Measurements from ENCODE around the gene CLSTN2.

Gene CLSTN2

GRCh38 chr3:140196970-140197369, 262.0 kb downstream of the CLSTN2 start:
- DNase-seq: no peak

GRCh38 chr3:140198242-140198641, 263.3 kb downstream of the CLSTN2 start:
- DNase-seq: no peak

- DNase-seq: no peak
These were observed 264.0 kb downstream of the CLSTN2 start for GRCh38 chr3:140199008-140199407.

GRCh38 chr3:140199743-140200142, 264.8 kb downstream of the CLSTN2 start:
- no peak for DNase-seq

GRCh38 chr3:140203510-140203909, 268.5 kb downstream of the CLSTN2 start:
- DNase-seq: peak; percentile 53

- DNase-seq: no peak
These were observed 269.4 kb downstream of the CLSTN2 start for GRCh38 chr3:140204271-140204984.

- no peak for DNase-seq
These were observed 270.6 kb downstream of the CLSTN2 start for GRCh38 chr3:140205598-140205997.

GRCh38 chr3:140206196-140207040, 271.4 kb downstream of the CLSTN2 start:
- DNase-seq: peak; percentile 73

- no peak for DNase-seq
These were observed 272.6 kb downstream of the CLSTN2 start for GRCh38 chr3:140207541-140207940.

- no peak for DNase-seq
These were observed 281.3 kb downstream of the CLSTN2 start for GRCh38 chr3:140216249-140216648.

- peak; percentile 48 for DNase-seq
These were observed 284.3 kb downstream of the CLSTN2 start for GRCh38 chr3:140219291-140219690.

GRCh38 chr3:140219923-140220452, 285.0 kb downstream of the CLSTN2 start:
- no peak for DNase-seq

GRCh38 chr3:140223197-140223596, 288.2 kb downstream of the CLSTN2 start:
- no peak for DNase-seq

GRCh38 chr3:140223631-140224030, 288.6 kb downstream of the CLSTN2 start:
- DNase-seq: no peak

- no peak for DNase-seq
These were observed 289.3 kb downstream of the CLSTN2 start for GRCh38 chr3:140224307-140224706.

- no peak for DNase-seq
These were observed 291.0 kb downstream of the CLSTN2 start for GRCh38 chr3:140225996-140226395.

GRCh38 chr3:140233702-140234101, 298.7 kb downstream of the CLSTN2 start:
- DNase-seq: no peak

- DNase-seq: no peak
These were observed 299.3 kb downstream of the CLSTN2 start for GRCh38 chr3:140234256-140234655.

- DNase-seq: no peak
These were observed 302.0 kb downstream of the CLSTN2 start for GRCh38 chr3:140236836-140237501.

- DNase-seq: no peak
These were observed 303.8 kb downstream of the CLSTN2 start for GRCh38 chr3:140238646-140239314.

- DNase-seq: no peak
These were observed 307.9 kb downstream of the CLSTN2 start for GRCh38 chr3:140242818-140243276.

- no peak for DNase-seq
These were observed 308.6 kb downstream of the CLSTN2 start for GRCh38 chr3:140243575-140243974.

GRCh38 chr3:140244893-140245292, 309.9 kb downstream of the CLSTN2 start:
- DNase-seq: no peak
